ENCODE results near the gene ARHGAP45.

ARHGAP45 gene

GRCh38 chr19:1054102-1055027 lies 12.6 kb upstream of the ARHGAP45 start:
- no peak for DNase-seq

- DNase-seq: no peak
Measured at GRCh38 chr19:1055028-1055425, 11.9 kb upstream of the ARHGAP45 start.

- no peak for DNase-seq
Measured at GRCh38 chr19:1055886-1056620, 10.9 kb upstream of the ARHGAP45 start.

- peak; percentile 59 for DNase-seq
Measured at GRCh38 chr19:1057176-1057855, 9.7 kb upstream of the ARHGAP45 start.

GRCh38 chr19:1058112-1058511 lies 8.9 kb upstream of the ARHGAP45 start:
- DNase-seq: no peak

- no peak for DNase-seq
Measured at GRCh38 chr19:1060689-1061088, 6.3 kb upstream of the ARHGAP45 start.

GRCh38 chr19:1061987-1062386 lies 5.0 kb upstream of the ARHGAP45 start:
- DNase-seq: no peak

GRCh38 chr19:1062387-1063029 lies 4.5 kb upstream of the ARHGAP45 start:
- DNase-seq: no peak

GRCh38 chr19:1063030-1063908 lies 3.7 kb upstream of the ARHGAP45 start:
- DNase-seq: no peak

- DNase-seq: no peak
Measured at GRCh38 chr19:1063909-1064660, 2.9 kb upstream of the ARHGAP45 start.

GRCh38 chr19:1064661-1065605 lies 2.0 kb upstream of the ARHGAP45 start:
- peak; percentile 82 for DNase-seq

GRCh38 chr19:1065606-1066109 lies 1.3 kb upstream of the ARHGAP45 start:
- no peak for DNase-seq

- no peak for DNase-seq
Measured at GRCh38 chr19:1066251-1066747, 668 bp upstream of the ARHGAP45 start.

GRCh38 chr19:1067341-1067957 lies 482 bp downstream of the ARHGAP45 start:
- DNase-seq: no peak

GRCh38 chr19:1068009-1069001 lies 1.3 kb downstream of the ARHGAP45 start:
- DNase-seq: no peak

GRCh38 chr19:1069009-1069779 lies 2.2 kb downstream of the ARHGAP45 start:
- DNase-seq: no peak

GRCh38 chr19:1070576-1070930 lies 3.6 kb downstream of the ARHGAP45 start:
- no peak for DNase-seq

Data from retina (tissue), 1 donor.